Myocyte (in vitro differentiated cells): ENCODE results near the gene RBMX. TPM values are rescaled to one million over a fixed set of nuclear protein-coding genes. Genes with fewer than 3 reads are reported as not detected.
"Not testable (repeated sequence)": the region's sequence is repeated elsewhere in the genome, so short reads cannot be mapped to it uniquely, and the experiment has no call there.

ENCODE experiments used
- DNase-seq: peaks from one replicate; pipeline ENCODE4 v3.0.0-alpha.2; 2012; ENCODE audit warnings: low read depth
- total RNA-seq: library from RNA; depleted of rRNA; stranded (reverse); fragments of >200 nt; gene quantifications from 2 replicates; pipeline ENCODE4 v1.2.3, GENCODE V29; 2014

The RBMX gene
- total RNA-seq, 1 donor from 2014 or later, result 310 TPM

GRCh38 chrX:136879001-136879687 lies 1.4 kb downstream of the RBMX start:
- peak; percentile 14 for DNase-seq

- DNase-seq, result no peak
Observed at GRCh38 chrX:136878423-136878822, 2.1 kb downstream of the RBMX start.

- not testable (repeated sequence) for DNase-seq
Observed at GRCh38 chrX:136874114-136874513, 6.4 kb downstream of the RBMX start.

- not testable (repeated sequence) for DNase-seq
Observed at GRCh38 chrX:136873210-136873609, 7.3 kb downstream of the RBMX start.

- no peak for DNase-seq
Observed at GRCh38 chrX:136872091-136872700, 8.3 kb downstream of the RBMX start.

- DNase-seq, result no peak
Observed at GRCh38 chrX:136870064-136870463, 10.5 kb downstream of the RBMX start.

GRCh38 chrX:136868283-136869055 lies 12.1 kb downstream of the RBMX start:
- DNase-seq, result no peak

- DNase-seq, result no peak
Observed at GRCh38 chrX:136867518-136867917, 13.0 kb downstream of the RBMX start.

- no peak for DNase-seq
Observed at GRCh38 chrX:136867096-136867491, 13.4 kb downstream of the RBMX start.

- no peak for DNase-seq
Observed at GRCh38 chrX:136866337-136867095, 14.0 kb downstream of the RBMX start.

GRCh38 chrX:136865270-136866158 lies 15.0 kb downstream of the RBMX start:
- no peak for DNase-seq

GRCh38 chrX:136863826-136864225 lies 16.7 kb downstream of the RBMX start:
- DNase-seq, result no peak

GRCh38 chrX:136862546-136862945 lies 18.0 kb downstream of the RBMX start:
- no peak for DNase-seq

- DNase-seq, result no peak
Observed at GRCh38 chrX:136861877-136862276, 18.6 kb downstream of the RBMX start.

- DNase-seq, result no peak
Observed at GRCh38 chrX:136858007-136858756, 22.3 kb downstream of the RBMX start.

- no peak for DNase-seq
Observed at GRCh38 chrX:136856551-136856950, 24.0 kb downstream of the RBMX start.

GRCh38 chrX:136856050-136856449 lies 24.5 kb downstream of the RBMX start:
- DNase-seq, result peak; percentile 20

GRCh38 chrX:136851526-136851925 lies 29.0 kb downstream of the RBMX start:
- no peak for DNase-seq

- DNase-seq, result no peak
Observed at GRCh38 chrX:136850441-136851175, 29.9 kb downstream of the RBMX start.
